GM23338 (cell line): ENCODE measurements around the gene BSND.

ENCODE experiments used
- EZH2 ChIP-seq: fragments of 200-600 bp; sonication (generic); IDR thresholded peaks from one replicate; pipeline ENCODE4 v1.8.0; 2017; ENCODE audit warnings: antibody characterized with exemption, mild to moderate bottlenecking, low read depth; ENCODE audit not compliant: unreplicated experiment
- JUNB ChIP-seq: IDR thresholded peaks from one replicate; pipeline ENCODE4 v1.6.1; 2016; ENCODE audit warnings: antibody characterized with exemption; ENCODE audit not compliant: unreplicated experiment
- POLR2AphosphoS5 ChIP-seq: IDR thresholded peaks from 2 replicates; pipeline ENCODE4 v1.6.1; 2016; ENCODE audit warnings: antibody characterized with exemption, low read depth
- TF ChIP-seq, protein P1 (sequence below), 2 experiments: fragments of 200-600 bp in 1 of 2; sonication (generic) in 1 of 2; conservative IDR thresholded peaks; 2 replicates each; pipeline versions ENCODE4 v1.5.1 to v1.6.1; 2016 to 2017; ENCODE audit warnings: antibody characterized with exemption in 2 of 2, low read depth in 2 of 2, mild to moderate bottlenecking in 2 of 2, moderate library complexity in 1 of 2

DNA sequence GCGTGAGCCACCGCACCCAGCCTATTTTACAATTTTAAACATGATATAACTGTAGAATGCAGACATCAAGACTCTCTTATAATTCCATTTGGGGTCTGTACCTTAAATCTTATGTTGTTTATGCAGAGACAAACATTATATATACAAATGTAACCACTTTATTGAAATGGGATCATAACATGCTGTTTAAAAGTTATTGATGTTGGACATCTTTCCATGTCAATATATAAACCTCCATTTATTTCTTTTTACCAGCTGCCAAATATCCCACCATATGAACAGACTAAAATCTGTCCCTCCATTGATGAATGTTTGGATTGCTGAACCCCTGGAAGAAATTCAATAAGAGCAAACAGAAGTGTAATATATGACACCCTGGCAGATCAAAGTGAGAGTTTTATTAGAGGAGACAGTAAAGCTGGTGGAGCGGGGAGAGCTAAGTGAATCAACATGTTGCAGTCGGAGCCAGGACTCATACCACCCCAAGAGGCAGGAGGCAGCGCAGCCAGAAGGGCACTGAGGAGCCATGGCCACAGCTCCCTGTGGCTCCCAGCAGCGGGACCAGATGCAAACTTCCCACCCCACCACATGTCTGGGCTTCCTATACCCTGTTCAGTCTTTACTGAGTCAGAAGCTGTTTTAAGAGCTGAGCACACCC lies 35.9 kb downstream of the BSND start:
- TF ChIP-seq EZH2 = no peak
- no peak for TF ChIP-seq POLR2AphosphoS5
- TF ChIP-seq, protein P1, sequence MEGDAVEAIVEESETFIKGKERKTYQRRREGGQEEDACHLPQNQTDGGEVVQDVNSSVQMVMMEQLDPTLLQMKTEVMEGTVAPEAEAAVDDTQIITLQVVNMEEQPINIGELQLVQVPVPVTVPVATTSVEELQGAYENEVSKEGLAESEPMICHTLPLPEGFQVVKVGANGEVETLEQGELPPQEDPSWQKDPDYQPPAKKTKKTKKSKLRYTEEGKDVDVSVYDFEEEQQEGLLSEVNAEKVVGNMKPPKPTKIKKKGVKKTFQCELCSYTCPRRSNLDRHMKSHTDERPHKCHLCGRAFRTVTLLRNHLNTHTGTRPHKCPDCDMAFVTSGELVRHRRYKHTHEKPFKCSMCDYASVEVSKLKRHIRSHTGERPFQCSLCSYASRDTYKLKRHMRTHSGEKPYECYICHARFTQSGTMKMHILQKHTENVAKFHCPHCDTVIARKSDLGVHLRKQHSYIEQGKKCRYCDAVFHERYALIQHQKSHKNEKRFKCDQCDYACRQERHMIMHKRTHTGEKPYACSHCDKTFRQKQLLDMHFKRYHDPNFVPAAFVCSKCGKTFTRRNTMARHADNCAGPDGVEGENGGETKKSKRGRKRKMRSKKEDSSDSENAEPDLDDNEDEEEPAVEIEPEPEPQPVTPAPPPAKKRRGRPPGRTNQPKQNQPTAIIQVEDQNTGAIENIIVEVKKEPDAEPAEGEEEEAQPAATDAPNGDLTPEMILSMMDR (conservative IDR thresholded peaks at IDR 0.05; ENCODE audit: low read depth in 2 of 2) = no peak
- TF ChIP-seq JUNB = no peak
